TTC549 (cell line): ENCODE measurements around the gene PEX7.
"Not testable (repeated sequence)": the region's sequence is repeated elsewhere in the genome, so short reads cannot be mapped to it uniquely, and the experiment has no call there.

ENCODE experiments used
- FAIRE-seq: peaks from 2 replicates; lab custom pipeline; 2012; peaks lifted over from hg19 to GRCh38; lab: Jason Lieb, UNC

Gene PEX7

DNA sequence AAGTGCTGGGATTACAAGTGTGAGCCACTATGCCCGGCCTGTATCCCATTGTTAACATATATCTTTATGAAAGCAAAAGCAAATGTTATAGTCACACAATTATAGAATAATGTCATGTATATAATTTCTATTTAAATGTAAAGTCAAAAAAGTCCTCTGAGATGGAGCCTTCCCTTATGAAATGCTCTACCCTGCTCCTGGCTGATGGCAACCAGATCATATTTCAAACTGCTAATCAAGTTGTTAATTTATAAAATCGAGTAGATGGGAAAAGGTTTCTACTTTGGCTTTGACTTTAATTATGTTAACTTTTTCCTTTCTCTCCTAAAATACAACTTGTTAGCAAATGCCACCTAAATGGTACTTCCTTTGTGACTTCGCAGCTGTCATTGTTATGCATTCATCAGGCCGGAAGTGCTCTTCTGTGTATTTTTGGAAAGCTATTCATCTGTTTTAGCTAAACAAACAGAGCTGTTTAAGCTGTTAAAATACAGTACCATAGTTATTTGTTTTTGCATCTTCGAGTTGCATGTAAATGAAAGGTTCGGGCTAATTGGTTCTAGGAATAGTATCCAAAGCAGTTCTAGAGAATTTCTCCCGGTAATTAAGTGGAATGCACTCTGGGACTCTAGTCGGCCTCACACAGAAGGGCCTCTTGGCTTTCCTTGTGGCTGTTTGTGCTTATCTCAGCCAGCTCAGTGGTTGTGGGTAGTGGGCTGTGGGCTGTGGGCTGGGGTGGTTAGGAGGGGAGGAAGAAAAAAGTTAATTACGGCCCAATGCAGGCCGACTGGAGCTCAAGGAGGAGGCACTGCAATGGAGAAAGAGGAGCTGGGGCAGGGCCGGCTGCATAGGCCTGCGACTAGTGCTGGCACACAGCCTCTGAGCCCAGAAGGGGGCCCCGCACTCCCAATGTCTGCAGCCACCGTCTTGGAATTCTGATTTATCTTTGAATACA is 134.5 kb downstream of the PEX7 start:
- FAIRE-seq: no peak

DNA sequence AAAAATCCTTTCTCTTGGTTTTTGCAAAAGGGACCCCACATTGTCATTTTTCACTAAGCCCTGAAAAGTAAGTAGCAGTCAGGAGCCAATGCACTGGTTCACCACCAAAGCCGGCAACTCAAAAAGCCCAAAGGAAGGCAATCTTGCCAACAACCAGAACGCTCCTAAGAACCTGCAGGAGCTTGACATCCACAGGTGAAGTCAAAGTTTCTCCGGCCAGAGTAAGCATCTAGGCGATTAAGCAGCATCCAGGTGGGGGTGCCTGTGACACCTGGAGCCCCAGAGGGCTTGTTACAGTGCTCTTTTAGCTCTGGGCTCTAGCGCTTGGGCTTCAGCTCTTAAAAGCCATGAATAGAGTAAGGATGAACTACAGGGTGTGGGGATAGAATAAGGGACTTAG is 135.8 kb downstream of the PEX7 start:
- FAIRE-seq: no peak

DNA sequence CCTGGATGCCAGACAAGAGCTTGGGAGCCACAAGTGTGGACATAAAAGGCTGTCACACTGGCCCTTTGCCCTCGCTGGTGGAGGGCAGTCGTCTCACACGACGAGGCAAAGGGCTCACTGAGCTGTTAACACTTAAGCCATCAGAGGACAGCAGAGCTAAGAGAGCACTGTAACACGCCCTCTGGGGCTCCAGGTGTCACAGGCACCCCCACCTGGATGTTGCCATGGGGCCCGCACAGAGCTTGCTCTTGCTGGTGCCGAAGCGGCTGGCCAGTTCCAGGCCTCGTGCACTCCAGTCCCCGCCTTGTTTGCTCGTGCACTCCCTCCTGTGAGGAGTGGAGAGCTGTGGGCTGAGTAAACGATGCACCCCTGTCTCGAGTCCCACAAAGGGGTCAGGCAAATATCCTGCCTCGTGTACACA is 137.1 kb downstream of the PEX7 start:
- no peak for FAIRE-seq

DNA sequence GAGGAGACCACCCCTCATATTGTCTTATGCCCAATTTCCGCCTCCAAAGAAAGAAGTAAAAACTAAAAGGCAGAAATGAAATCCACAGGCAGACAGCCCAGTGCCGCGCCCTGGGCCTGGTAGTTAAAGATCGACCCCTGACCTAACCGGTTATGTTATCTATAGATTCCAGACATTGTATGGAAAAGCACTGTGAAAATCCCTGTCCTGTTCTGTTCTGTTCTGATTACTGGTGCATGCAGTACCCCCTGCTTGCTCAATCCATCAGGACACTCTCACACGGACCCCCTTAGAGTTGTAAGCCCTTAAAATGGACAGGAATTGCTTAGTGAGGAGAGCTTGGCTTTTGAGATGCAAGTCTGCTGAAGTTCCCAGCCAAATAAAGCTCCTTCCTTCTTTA is 137.5 kb downstream of the PEX7 start:
- FAIRE-seq: not testable (repeated sequence)

DNA sequence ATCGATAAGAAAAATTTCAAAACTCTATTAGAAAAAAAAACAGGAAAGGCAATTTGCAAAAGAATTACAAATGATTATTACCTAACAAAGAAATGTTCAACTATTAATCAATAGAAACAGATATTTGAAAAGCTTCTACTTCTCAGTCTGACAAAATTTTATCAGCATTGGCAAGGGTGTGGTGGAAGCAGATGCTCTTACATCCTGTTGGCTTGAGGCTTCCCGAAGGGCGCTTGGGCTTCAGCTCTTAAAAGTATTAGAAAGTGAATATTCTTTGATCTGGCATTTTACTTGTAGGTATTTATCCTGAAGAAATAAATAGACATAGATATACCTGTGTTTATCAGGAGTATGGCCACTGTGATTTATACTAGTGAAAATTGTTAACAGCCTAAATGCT is 138.4 kb downstream of the PEX7 start:
- FAIRE-seq: no peak

DNA sequence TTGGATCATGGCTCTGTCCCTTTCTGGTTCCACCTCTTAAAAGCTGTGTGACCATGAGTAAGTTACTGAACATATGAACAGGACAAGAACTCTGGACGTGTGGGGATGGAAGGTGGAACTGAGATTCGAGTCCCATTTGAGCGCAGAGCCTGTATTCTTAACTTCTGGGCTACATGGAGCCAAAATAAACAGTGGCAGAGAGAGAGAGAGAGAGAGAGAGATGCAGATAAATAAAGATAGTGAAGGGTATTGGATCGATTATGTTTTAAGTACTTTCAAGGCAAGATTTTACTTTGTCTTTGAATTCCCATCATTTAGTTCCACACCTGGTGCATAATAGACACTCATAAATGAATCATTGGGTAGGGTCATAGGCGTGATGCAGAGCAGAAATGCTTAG is 139.5 kb downstream of the PEX7 start:
- FAIRE-seq: no peak

DNA sequence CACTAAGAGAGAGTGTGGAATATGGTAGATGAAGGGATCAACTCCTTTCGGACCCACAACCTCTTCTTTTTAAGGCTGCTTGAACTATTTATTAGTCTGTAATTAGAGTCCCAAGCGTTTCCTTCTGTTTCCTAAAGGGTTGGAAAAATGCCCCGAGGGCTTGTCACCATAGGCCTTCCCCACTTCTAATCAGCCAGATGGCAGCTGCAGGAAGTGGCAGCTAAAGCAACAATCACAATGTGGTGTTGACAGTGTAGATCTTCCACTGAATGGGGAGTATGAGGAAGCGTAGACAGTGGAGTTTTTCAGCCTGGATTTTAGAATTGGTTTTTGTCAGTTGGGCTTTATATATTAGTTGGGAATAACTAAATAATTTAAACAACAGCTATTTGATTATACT is 140.3 kb downstream of the PEX7 start:
- no peak for FAIRE-seq

- no peak for FAIRE-seq
Measured at GRCh38 chr6:136963259-136963658, 140.9 kb downstream of the PEX7 start.
